ENCODE results near the gene PAN3. TPM values are rescaled to one million over a fixed set of nuclear protein-coding genes. Genes with fewer than 3 reads are reported as not detected.

The PAN3 gene
- total RNA-seq, 1 donor from 2014 or later: 50.2 TPM

DNA sequence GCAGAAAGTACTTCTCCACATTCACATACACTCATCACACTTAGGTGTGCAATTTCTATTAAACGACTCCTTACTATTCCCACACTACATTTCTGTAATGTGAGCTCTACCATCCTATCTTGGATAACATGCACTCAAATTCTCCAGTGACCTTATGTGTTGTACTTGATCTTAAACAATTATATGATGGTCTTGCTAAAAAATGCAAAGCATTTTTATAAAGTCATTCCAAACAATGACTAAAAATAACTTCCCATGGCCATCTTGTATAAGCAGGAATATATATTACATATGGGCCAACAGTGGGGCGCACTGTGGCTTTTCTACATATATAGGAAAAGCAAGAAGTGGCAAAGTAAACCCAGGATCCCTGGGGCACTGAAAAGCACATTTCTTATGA, 201.1 kb downstream of the PAN3 start:
- DNase-seq: no peak

DNA sequence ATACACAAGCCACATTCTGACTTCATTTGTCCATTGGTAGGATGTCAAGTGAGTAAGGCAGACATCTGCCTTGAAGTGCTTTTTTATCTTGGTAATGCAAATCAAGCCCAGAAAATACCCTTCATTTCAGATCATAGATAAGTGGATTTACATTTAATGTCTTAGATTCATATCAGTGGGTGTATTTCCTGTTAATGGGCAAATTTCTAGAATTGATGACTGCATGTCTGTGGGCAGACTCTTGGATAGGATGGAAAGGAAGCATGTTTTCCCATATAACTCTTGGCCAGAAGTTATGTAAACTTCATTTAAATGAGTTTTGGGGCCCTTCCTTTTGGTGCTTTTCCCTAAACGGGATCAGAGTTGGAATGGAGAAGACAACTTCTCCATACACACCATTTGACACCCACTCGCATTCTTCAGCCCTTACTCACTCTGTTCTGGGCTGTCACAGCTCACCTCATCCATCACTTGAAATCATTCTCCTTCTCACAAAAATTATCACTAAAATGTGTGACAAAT, 202.0 kb downstream of the PAN3 start:
- no peak for DNase-seq

DNA sequence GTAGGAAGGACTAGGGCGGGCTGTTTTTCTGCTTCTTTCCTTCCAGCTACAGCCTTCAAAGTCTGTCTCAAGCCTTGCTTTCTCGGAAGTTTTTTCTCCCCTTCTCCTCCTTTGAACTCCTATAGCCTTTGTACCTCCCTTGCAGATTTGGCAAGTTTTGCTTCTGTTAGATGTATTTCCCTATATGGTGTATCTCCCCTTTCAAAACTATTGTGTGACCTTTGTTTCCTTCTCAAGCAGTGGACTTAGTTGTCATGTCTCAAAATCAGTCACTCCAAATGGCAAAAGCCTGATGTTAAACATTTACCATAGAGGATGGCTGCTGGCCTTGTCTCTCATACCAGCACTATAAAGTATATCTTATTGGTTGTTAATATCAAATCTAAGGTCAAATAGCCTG, 203.9 kb downstream of the PAN3 start:
- no peak for DNase-seq

DNA sequence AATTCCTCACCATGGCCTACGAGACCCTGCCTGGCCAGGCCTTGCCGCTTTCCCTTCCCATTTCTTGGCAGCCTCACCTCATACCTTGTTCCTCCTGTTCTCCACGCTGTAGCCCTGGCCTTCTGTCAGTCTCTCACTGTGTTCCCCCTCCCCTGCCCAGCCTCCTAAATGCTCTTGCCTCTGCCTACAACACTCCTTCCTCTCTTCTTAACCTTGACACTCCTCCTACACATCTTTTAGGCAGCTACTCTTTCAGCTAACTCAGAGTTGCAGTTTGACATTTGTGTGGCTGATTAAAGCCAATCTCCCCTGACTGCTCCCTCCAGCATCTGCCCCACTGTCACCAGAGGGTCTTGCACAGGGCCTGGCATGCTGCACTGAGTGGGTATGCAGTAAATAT, 205.8 kb downstream of the PAN3 start:
- no peak for DNase-seq

Small RNA genes lying within 50 kb of the gene (small RNA-seq; reads per million reads assigned to genes)
- not detected for gene RNU6-82P

Other genes starting within 250 kb of the PAN3 start
- gene PDX1, start 218.5 kb upstream of the PAN3 start, total RNA-seq: not detected
- not detected for gene CDX2, start 169.2 kb upstream of the PAN3 start, total RNA-seq
- not detected for gene URAD, start 149.9 kb upstream of the PAN3 start, total RNA-seq
- gene FLT3, start 38.0 kb upstream of the PAN3 start, total RNA-seq: 3.1 TPM